NCI-H748 treated with DMSO at 0.1 percent for 48 hours (cell line): ENCODE results near the gene NCF2.

Experiments used
- DNase-seq: peaks from one replicate; lab custom pipeline; 2025; lab: John Stamatoyannopoulos, UW

The NCF2 gene

DNA sequence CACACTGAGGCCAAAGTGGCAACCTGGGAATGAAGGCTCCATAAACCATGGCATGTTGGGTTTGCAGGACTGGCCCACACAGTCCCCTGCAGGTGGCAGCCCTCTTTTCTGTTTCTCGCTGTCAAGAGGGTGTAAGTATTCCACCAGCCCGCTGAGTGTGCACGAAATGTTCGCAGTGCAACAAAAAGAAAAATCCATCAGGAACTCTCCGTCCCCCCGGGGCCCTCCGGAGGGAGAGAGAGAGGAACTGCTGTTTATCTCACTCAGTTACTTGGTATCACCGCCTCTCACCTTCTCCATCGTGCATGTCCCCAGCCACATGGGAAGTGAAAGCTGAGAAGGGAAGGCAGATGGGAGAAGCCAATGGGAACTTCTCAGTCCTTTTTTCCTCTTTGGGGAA is 38.3 kb downstream of the NCF2 start:
- no peak for DNase-seq

DNA sequence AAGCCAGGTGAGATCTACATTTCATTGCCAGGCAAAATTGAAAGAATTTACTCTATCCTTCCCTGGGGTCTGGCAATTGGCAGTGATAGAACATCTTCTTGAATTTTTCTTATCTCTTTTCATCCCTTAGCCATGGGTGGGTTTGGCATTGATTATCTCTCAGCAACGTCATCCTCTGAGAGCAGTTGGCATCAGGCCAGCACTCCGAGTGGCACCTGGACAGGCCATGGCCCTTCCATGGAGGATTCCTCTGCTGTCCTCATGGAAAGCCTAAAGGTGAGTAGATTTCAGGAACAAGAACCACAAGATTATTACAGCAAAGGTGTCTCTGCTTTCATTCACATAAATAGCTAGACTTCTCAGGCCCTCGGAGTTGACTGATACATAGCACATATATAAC is 39.3 kb downstream of the NCF2 start:
- no peak for DNase-seq

DNA sequence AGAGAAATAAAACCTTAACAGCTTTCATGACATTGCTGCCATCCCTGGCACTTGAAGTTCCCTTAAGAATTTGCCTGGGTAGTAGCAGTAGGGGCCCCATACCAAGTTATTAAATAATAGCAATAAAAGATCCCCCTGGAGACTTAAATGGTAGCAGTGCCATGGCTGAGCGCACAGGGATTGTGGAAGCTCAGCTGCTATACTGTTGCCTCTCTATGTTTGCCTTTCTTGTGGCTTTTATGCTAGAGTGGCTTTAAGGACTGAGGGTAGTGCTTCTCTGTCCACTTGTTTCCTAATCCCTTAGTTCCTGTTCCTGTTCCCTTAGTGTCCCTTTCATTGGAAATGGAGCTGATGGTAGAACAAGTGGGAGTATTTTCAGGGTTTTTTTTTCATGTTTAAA is 42.1 kb downstream of the NCF2 start:
- no peak for DNase-seq

DNA sequence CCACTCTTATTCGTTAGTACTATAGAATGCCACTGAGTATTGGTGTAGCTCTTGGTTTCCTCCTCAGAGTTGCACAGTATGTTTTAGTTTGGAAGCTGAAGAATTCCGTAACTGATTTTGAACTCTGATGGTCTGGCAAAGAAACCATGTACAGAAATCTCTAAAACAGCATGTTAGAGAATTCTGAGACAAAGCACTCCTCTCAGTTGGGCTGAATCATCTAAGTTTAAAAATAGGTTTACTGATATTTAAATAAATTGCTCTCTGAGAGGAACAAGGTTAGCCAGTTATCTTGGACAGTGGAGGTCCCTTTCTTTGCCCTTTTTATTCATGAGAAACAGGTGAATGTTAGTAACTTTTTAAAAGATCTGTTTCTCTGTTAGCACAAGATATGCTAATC is 43.8 kb downstream of the NCF2 start:
- DNase-seq: no peak

DNA sequence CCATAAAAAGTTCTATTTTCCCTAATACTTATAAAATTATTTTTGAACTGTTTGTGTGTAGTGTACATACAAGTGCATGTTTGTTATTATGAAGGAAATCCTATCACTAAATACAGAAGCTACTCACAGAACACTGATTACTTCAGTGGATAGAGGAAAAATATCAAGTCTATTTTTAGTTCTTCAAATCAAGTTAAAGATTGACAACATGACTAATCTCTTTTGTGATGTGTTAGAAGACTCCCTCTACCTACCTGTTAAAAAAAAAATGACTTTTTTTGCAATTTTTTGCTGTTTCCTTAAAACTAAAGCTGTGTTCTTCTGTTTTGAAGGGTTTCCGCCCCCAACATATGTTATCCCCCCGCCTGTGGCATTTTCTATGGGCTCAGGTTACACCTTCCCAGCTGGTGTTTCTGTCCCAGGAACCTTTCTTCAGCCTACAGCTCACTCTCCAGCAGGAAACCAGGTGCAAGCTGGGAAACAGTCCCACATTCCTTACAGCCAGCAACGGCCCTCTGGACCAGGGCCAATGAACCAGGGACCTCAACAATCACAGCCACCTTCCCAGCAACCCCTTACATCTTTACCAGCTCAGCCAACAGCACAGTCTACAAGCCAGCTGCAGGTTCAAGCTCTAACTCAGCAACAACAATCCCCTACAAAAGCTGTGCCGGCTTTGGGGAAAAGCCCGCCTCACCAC is 45.5 kb downstream of the NCF2 start:
- DNase-seq: no peak

DNA sequence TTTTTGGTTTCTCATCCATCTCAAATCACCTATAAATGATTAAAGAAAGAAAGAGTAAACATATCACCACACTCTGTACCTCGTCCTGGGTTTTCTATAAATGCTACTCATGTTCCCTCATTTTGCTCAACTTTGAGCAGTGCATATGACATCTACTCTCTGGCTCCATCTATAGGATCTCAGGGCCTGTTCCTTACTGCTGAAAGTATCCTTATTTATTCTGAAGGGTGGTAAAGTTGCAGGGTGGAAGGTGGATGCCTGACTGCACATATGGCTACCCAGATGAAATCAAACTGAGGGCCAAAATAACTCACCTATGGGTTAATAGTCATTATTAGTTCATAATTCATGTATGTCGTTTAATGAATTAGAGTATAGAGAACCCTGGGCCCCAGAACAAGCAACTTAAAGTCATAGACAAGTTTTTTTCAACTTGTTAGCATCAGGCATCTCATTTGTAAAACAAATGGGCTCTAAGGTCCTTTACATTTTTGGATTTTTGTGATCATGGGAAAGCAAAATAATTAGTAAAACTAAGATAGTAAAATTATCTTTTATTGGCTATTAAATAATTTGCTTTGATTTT is 46.5 kb downstream of the NCF2 start:
- no peak for DNase-seq

DNA sequence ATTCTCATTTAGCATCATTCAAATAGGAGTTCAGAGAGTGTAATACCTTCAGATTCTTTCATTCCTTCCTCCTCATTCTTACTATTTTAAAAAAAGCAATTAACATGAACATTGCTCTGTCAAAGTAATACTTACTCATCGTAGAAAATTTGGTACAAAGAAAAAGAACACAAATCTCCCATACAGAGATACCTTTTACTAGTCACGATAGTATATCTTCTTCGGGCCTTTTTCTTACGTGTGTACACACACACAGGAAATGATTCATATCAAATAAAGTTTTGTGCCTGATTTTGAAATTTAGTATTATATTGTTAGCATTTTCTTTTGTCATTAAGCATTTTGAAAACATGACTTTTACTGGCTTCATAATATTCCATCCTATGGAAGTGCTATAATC is 52.9 kb downstream of the NCF2 start:
- DNase-seq: no peak

DNA sequence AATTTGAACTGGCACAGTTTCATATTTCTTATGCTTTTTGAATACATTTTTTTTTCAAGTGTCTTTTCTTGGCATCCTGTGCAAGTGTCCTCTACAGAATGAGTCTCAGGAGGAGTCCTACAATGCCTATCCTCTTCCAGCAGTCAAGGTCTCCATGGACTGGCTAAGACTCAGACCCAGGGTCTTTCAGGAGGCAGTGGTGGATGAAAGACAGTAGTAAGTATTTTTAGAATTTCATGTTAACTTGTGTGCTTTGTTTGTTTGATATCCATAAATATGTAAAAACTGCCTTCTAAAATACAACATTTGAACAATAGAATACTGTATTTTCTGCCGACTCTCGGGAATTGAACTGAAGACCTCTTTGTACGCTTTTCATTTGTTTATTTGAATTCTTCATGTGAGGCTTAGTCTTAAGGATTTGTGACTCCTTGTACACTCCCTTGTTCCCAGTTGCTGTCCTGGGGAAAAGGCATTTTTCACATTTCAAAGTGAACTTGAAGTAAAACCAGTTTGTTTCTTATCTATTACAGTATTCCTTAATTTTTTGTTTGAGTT is 56.6 kb downstream of the NCF2 start:
- no peak for DNase-seq

DNA sequence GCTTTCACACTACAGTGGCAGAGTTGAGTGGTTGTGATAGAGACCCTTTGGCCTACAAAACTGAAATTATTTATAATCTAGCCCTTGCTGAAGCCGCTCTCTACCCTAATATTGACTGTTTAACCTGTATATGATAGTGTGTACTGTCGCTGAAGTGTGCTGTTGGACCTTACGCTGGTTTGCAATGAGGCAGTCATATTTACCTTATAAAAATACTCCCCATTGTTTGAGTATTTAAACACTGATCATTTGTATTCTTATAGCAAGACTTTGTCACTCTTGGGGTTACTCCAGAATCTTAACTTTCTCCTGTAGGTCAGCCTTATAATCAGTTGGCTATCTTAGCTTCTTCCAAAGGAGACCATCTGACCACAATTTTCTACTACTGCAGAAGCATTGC is 61.7 kb downstream of the NCF2 start:
- DNase-seq: no peak

DNA sequence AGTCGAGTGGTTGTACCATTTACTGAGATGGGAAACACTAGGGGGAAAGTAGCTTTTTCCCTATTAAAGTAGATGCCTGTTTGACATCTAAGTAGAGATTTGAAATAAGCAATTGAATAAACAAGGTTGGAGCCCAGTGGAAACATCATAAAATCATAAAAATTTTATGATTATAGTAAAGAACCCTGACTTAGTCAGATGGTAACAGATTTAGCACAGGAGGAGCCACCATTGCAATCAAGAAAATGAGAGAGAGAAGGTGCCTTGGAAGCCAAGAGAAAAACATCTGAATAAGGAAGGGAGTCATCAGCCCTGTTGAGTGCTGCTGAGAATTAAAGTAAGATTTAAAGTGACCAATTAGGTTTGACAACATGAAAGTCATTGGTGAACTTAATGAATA is 68.2 kb downstream of the NCF2 start:
- DNase-seq: no peak

DNA sequence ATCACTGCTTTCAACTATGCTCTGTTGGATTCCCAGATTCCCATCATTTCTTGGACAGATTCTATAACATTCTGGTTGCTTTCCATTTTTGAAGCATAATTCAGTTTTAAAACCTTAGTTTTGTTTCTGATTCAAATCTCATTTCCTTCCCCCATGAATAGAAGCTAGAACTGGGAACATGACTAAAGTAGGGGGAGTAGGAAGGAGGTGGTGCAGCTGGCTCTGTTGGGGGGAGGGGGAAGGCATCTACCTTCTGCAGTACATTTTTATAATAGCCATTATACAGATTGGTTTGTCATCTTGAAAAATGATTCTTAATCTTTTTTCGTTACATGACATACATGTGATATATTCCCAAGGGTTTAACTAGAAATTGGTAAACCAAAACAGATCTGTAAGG is 69.9 kb downstream of the NCF2 start:
- no peak for DNase-seq

DNA sequence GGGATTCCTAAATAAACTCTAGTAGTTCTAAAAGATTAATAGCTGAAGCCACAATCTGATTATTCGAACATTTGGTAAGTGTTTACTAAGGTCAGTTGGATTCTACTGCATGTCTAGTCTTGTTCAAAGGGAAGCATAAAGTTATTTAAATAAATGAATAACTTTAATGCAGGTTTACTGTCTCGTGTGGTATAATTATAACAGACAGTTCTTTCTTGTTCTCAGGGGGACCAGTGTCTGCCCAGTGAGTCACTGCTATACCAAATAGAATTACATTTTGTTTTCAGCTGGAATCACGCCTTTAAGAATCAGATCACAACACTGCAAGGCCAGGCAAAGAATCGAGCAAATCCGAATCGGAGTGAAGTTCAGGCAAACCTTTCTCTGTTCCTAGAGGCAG is 72.9 kb downstream of the NCF2 start:
- no peak for DNase-seq

DNA sequence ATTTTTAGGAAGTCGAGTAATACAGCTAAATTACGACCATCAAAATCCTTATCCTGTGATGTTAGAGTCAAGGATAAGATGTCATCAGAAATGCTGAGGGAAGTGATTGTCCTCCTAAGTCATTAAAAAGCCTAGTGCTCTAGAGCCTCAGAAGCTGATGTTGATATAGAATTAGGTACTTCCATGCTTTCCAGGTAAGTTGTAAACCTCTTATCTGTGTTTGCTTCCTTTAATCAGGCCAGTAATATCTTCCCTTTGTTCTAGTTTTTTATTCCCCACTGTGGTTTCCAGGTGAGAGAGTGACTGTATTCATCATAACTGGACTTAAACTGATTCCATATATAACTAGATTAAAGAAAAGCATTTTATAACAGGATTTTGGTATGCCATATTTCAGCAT is 73.5 kb downstream of the NCF2 start:
- DNase-seq: no peak

DNA sequence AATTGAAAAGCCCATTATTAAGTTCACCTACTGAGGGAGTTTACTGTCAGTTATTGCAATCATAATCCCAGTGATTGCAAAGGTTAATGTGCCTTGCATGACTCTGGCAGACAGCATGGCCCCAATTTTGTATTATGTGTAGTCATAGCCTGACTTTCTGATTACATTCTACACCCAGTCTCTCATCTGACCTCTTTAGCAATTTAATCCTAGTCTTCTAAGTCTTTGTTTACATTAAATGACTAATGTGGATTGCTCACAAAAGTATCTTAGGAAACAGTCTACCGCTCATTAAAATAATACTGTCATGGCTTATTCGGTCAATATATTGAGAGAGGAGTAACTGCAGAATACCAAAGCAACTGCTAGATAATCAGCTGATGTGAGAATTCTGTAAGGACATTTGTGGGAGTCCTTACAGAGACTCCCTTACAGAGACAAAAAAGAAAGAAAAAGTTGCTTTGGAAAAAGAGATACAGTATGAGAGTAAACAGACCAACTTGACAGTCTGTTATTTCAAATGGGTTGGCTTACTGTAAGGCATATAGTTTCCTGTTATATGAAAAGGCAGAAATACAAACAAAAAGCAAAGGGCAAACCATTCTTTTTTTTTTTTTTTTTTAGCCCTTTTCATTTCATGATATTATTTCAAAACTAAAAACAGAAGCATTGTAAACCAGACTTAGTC is 75.1 kb downstream of the NCF2 start:
- no peak for DNase-seq

DNA sequence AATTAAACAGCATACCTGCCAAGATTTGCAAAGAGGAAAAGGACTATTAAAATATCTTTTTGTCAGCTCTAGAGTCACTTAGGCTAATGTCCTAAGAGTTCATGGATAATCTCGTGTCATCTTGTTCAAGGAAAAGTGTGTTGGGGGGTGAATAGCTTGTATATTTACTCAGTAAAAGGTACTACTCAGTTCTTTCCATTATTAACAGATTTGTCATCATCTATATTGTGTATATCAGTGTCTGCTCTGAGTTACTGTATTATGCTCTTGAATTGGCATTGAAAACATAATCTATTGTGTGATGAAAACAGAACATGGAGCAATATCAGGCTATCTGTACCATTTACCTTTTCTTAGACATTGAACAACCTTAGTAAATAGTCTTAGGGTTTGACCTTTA is 76.0 kb downstream of the NCF2 start:
- no peak for DNase-seq

DNA sequence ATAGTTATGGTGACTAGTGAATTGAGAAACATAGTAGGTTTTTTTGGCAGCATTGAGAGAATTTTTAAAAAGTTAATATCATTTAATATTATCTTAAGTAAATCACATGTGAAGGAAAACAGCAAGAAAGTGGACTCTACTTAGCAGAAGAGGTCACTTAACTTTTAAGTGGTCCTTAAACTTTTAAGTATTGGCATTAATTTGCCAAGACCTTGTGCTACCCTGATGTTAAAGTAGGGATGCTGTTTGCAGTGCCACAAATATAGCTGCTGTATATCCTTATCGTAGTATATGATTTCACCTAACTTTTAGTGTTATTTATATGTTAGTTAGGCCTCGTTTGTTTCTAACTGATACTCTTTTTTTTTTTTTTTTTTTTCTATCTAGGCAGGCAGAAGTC is 77.8 kb downstream of the NCF2 start:
- DNase-seq: no peak

DNA sequence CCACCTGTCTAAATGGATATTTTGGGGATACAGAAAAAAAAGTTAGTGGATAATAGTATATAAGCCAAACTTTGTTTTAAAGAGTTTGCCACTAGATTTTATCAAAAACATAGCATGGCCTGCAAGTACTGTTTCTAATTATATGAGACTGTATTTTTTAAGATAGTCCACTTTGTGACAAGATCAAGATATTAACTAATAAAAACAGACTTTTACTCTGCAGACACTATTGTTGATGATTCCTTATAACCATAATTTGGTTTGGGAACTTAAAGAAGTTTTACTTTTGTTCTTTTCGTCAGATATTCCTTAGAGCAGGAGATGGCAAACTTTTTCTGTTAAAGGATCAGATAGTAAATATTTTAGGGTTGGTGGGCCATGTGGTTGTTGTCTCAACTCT is 81.6 kb downstream of the NCF2 start:
- no peak for DNase-seq

DNA sequence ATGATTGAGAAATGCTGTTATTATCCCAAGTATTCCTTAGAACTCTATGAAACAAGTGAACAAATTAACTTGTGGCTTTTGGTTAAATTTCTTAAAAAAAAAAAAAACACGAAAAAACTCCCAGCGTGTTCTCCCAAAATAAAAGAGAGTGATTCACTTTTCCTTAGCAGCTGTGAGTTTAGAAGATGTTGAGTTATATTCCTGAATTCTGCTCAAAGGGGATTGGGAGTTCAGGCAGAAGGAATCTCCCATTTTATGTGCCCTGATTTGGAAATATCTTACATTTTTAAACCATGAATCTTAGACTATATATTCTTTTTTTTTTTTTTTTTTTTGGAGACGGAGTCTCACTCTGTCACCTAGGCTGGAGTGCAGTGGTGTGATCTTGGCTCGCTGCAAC is 83.7 kb downstream of the NCF2 start:
- no peak for DNase-seq
